ENCODE measurements around the gene GNG7.

Gene GNG7

DNA sequence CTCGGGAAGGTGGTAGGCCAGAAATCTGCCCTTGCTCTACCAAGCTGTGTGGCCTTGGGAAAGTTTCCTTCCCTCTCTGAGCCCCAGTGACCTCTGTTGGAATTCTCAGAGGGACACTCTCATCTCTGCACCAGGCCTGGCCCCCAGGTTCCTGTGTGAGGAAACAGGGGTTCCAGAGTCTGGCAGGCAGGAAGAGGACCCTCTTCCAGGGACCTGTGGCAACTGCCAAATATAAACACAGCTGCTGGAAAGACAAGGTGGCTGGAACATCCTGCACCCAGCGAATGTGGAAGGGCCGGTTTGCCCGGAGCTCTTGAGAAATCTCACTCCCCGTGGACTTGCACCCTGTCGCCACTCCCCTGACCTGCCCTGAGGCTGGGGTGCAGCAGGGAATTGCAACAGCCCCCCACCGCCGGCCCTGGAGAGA lies 173.8 kb downstream of the GNG7 start:
- DNase-seq (ENCODE audit: extremely low spot score) = no peak
- ChIA-PET CTCF (interaction anchor here (0.6 kb wide), 1 partner anchor 12 kb away, joined by 3 read pairs; no protein-coding TSS in a partner anchor), POLR2A (interaction anchor here (0.6 to 6.9 kb wide), 3 partner anchors 12 to 80 kb away, joined by 3 to 95 read pairs (median 3); partner anchors contain the start of gene GADD45B)
- TF ChIP-seq FOXM1 (IDR thresholded peaks at IDR 0.05; ENCODE audit: borderline replicate concordance) = no peak

DNA sequence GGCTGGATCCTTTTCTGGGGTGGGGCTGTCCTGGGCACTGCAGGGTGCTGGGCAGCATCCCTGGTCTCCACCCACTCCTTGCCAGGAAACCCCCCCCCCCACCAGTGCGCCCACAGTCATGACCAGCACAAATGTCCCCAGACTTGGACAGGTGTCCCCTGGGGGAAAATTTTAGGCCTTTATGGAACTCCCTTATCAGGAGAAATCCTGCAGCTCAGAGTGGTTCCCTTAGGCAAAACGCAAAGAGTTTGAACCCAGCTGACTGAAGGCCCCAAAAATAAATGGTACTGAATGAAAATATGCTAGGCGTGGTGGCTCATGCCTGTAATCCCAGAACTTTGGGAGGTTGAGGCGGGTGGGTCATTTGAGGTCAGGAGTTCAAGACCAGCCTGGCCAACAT lies 174.8 kb downstream of the GNG7 start:
- no peak for DNase-seq (ENCODE audit: extremely low spot score)
- ChIA-PET CTCF (no interaction called here), POLR2A (interaction anchor here (6.9 kb wide), 1 partner anchor 51 kb away, joined by 95 read pairs; the partner anchor contains the start of gene GADD45B)
- TF ChIP-seq, protein P1, sequence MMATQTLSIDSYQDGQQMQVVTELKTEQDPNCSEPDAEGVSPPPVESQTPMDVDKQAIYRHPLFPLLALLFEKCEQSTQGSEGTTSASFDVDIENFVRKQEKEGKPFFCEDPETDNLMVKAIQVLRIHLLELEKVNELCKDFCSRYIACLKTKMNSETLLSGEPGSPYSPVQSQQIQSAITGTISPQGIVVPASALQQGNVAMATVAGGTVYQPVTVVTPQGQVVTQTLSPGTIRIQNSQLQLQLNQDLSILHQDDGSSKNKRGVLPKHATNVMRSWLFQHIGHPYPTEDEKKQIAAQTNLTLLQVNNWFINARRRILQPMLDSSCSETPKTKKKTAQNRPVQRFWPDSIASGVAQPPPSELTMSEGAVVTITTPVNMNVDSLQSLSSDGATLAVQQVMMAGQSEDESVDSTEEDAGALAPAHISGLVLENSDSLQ (IDR thresholded peaks at IDR 0.05) = no peak
- TF ChIP-seq LEF1 (IDR thresholded peaks at IDR 0.05; ENCODE audit: borderline replicate concordance) = no peak

DNA sequence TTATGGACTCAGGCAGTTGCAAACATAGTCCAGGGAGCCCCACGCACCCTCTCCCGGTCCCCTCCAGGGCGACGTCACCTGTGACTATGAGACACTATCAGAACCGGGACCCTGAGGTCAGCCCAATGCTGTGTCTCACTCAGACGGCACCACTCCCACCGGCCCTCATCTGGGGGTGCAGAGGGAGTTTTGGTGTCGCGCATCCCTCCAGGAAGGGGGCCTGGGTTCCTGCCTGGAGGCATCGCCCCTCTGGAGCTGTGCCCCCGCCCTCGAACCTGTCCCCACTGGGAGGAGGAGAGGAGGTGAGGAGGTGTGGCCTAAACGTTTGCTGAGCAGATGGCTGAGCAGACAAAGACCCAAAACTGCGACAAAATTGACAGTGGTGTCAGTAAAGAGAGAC lies 175.3 kb downstream of the GNG7 start:
- no peak for DNase-seq (ENCODE audit: extremely low spot score)
- CTCF ChIA-PET = no interaction called here
- TF ChIP-seq FOXK2 (IDR thresholded peaks at IDR 0.05) = no peak
- no peak for TF ChIP-seq FOXM1 (IDR thresholded peaks at IDR 0.05; ENCODE audit: borderline replicate concordance)
- TF ChIP-seq ZNF384 (IDR thresholded peaks at IDR 0.05) = no peak
- no peak for TF ChIP-seq SP1 (IDR thresholded peaks at IDR 0.05)
- no peak for TF ChIP-seq CTBP1 (IDR thresholded peaks at IDR 0.05; ENCODE audit: borderline replicate concordance)
- TF ChIP-seq, protein P1 (IDR thresholded peaks at IDR 0.05) = no peak
- TF ChIP-seq FOXA1 (IDR thresholded peaks at IDR 0.05) = no peak
- TF ChIP-seq NFRKB (IDR thresholded peaks at IDR 0.05) = no peak
- TF ChIP-seq ELF4 (IDR thresholded peaks at IDR 0.05) = no peak
- no peak for TF ChIP-seq BHLHE40 (IDR thresholded peaks at IDR 0.05; ENCODE audit: borderline replicate concordance)
- no peak for TF ChIP-seq LEF1 (IDR thresholded peaks at IDR 0.05; ENCODE audit: borderline replicate concordance)
- no peak for TF ChIP-seq SUZ12 (IDR thresholded peaks at IDR 0.05)
- no peak for TF ChIP-seq ARNT (IDR thresholded peaks at IDR 0.05)
- no peak for TF ChIP-seq HDGF (IDR thresholded peaks at IDR 0.05; ENCODE audit: borderline replicate concordance)
- no peak for TF ChIP-seq TARDBP (IDR thresholded peaks at IDR 0.05)
- POLR2A ChIA-PET = interaction anchor here (6.9 kb wide), 1 partner anchor 50 kb away, joined by 95 read pairs; the partner anchor contains the start of gene GADD45B

DNA sequence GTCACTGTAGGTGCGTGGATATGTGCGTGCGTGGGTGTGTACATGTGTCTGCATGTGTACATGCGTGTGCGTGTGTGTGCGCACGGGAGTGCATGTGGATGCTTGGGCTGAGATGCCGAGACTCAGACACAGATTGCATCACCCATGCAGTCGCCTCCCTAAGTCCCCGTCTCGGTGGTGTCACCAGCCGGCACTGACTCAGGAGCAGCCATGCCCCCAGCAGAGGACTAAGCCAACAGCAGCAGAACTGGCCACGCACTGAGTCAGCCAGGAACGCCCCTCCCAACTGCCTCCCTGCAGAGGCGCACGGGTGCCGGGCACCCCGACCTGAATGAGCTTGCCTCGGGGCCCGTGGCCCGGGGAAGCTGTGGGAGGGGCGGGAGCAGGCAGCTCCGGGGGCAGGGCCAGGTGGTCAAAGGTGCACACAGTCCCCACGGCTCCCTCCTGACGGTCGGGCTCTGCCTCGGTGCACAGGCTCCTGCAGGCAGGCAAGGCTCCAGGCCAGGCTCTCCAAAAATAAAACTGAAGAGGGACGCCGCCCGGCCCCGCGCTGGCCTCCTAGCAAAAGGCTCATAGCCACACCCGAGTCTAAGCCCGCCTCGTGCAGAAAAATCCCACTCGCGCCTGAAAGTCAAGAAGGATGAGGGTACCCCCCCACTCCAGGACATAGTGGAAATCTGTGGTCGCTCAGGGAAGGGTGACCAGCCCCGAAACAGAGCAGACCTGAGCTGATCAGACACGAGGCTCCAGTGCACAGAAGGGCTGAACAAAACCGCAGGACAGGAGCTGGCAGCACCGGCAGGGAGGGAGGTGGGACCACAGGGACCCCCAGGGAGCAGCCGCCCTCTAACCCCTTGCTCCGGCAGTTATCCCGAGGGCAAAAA lies 177.4 kb downstream of the GNG7 start:
- TF ChIP-seq SUZ12 (IDR thresholded peaks at IDR 0.05) = no peak
- TF ChIP-seq, protein P1 (IDR thresholded peaks at IDR 0.05) = no peak
- no peak for TF ChIP-seq FOXM1 (IDR thresholded peaks at IDR 0.05; ENCODE audit: borderline replicate concordance)
- no peak for TF ChIP-seq HDGF (IDR thresholded peaks at IDR 0.05; ENCODE audit: borderline replicate concordance)
- TF ChIP-seq ARNT (IDR thresholded peaks at IDR 0.05) = no peak
- TF ChIP-seq FOXK2 (IDR thresholded peaks at IDR 0.05) = no peak
- TF ChIP-seq BHLHE40 (IDR thresholded peaks at IDR 0.05; ENCODE audit: borderline replicate concordance) = no peak
- TF ChIP-seq ELF4 (IDR thresholded peaks at IDR 0.05) = no peak
- TF ChIP-seq SP1 (IDR thresholded peaks at IDR 0.05) = no peak
- TF ChIP-seq LEF1 (IDR thresholded peaks at IDR 0.05; ENCODE audit: borderline replicate concordance) = no peak
- DNase-seq (ENCODE audit: extremely low spot score) = no peak
- ChIA-PET POLR2A (interaction anchor here (0.6 to 6.9 kb wide), 8 partner anchors 9 to 54 kb away, joined by 3 to 95 read pairs (median 3); partner anchors contain the start of gene GADD45B), CTCF (no interaction called here)

DNA sequence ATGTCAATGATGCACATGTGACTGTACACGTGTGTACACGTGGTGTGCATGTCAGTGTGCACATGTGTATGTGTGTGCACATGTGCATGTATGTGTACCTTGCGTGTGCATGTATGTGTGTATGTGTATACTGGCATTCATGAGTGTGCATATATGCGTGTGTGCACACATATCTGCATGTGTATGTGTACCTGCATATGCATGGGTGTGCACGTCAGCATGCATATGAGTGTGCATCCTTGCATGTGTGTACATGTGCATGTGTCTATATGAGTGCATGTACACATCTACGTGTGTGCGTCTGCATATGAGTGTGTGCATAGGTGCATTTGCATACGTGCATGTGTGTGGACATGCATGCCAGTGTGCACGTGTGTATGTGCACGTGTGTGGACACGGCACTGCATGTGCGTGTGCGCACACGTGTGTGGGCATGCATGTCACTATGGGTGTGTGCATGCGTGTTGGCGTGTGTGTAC lies 178.1 kb downstream of the GNG7 start:
- TF ChIP-seq FOXK2 (IDR thresholded peaks at IDR 0.05) = no peak
- no peak for TF ChIP-seq TARDBP (IDR thresholded peaks at IDR 0.05)
- no peak for TF ChIP-seq CTBP1 (IDR thresholded peaks at IDR 0.05; ENCODE audit: borderline replicate concordance)
- no peak; the same call in 1 of the 2 replicates for TF ChIP-seq ELF4 (IDR thresholded peaks at IDR 0.05)
- TF ChIP-seq LEF1 (IDR thresholded peaks at IDR 0.05; ENCODE audit: borderline replicate concordance) = no peak
- TF ChIP-seq FOXA1 (IDR thresholded peaks at IDR 0.05) = no peak
- no peak for TF ChIP-seq BHLHE40 (IDR thresholded peaks at IDR 0.05; ENCODE audit: borderline replicate concordance)
- no peak for TF ChIP-seq FOXM1 (IDR thresholded peaks at IDR 0.05; ENCODE audit: borderline replicate concordance)
- TF ChIP-seq L3MBTL2 (conservative IDR thresholded peaks at IDR 0.05) = no peak
- TF ChIP-seq, protein P1 (IDR thresholded peaks at IDR 0.05) = no peak
- TF ChIP-seq ARNT (IDR thresholded peaks at IDR 0.05) = no peak
- DNase-seq (ENCODE audit: extremely low spot score) = no peak
- POLR2A ChIA-PET = interaction anchor here (1.0 to 6.9 kb wide), 5 partner anchors 19 to 55 kb away, joined by 3 to 95 read pairs (median 5); partner anchors contain the start of gene GADD45B
- CTCF ChIA-PET = no interaction called here
